HG02610 (cell line): Measurements from ENCODE around the gene CCM2.
"Not testable (repeated sequence)": the region's sequence is repeated elsewhere in the genome, so short reads cannot be mapped to it uniquely, and the experiment has no call there.

Experiments used
- ATAC-seq: cut with Tn5 transposase; IDR thresholded peaks from one replicate; pipeline ENCODE4 v1.9.1; 2021; ENCODE audit warnings: mild to moderate bottlenecking, moderate library complexity; ENCODE audit not compliant: unreplicated experiment

The CCM2 gene

DNA sequence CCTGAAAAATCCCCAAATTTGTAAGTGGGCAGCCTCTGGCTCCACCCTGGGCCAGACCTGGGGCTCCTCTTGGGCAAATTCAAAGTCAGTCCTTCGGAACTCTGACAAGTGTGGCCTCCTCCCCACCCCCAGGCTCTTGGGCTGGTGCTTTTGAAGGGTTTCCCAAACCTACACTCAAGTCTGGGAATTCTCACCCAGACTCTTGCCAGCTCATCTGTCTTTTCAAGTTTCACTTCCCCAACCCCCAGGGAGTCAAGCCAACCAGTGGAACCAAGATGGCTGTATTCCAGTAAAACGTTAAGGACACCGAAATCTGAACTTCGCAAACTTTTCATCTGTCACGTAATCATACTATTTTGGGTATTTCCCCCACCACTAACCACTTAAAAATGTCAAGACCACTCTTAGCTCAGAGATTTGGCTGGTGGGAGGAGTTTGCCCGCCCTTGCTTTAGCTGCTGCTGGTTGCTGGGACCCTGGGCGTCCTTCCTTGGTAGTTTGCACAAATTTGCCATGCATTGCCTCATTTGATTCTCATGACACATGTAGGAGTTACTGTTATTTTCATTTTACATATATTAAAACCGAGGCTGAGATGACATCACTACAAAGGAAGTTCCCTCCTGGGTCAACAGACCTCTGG, 19.5 kb upstream of the CCM2 start:
- peak; percentile 55 for ATAC-seq

DNA sequence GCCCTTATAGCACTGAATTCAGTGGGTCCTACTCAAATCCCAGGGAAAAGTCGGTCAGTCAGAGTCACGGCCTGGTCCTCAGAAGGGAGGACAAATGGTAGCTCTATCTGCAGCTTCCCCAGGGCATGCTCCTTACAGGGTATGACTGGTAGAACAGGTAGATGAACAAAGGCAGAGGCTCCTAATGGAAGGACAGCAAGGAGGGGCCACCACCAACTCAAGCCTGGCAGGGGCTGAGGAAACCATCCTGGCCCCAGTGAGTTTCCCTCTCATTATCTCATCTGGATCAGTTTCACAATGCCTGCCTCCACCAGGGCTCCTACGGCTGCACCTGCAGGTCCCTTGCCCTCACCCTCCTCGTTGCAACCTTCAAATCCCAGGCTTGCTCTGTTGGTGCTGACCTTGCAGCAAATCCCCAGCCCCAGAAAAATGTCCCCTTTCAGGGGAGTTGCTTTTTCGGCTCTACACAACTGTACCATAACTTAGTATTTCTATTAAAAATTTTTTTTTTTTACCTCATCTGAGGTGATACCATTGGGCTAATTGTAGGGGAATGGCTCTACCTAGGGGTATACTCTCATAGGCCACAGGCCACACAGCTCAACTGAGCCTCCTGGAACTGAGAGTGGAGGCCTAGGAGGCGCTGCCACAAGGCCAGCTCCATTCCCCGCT, 18.8 kb upstream of the CCM2 start:
- ATAC-seq = no peak

DNA sequence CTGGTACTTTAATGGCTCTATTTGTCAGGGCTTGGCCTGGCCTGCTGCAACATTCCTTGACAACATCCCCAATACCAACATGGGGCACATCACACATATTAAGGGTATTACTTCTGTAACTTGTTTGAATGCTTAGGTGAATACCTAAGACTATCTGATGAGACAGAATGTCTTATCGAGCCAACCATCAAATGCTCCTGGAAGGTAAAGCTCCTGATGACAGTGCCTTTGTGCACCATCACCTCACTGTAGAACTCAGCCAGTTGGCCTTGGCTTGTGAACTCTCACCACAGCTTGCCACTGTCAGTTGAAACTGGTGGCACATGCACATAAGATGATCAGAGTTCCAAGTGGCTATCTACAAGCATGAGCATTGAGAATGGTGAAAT, 17.5 kb upstream of the CCM2 start:
- ATAC-seq = no peak

DNA sequence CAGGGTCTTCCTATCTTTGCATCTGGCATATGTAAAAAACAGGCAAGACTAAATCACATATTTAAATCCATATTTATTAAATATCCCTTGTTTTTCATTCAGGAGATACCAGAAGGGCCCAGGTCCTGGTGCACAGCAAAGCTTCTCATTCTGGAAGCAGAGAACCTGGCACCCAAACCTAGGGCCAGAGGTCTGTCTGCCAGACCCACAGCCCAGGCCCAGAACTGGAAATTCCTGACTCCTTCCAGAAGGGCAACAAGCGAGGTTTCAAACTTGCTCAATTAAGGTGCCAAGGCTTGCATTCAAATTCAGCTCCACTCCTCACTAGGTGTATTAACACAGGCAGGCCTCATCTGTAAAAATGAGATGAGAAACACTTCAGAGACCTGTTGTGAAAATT, 17.0 kb upstream of the CCM2 start:
- ATAC-seq = no peak

DNA sequence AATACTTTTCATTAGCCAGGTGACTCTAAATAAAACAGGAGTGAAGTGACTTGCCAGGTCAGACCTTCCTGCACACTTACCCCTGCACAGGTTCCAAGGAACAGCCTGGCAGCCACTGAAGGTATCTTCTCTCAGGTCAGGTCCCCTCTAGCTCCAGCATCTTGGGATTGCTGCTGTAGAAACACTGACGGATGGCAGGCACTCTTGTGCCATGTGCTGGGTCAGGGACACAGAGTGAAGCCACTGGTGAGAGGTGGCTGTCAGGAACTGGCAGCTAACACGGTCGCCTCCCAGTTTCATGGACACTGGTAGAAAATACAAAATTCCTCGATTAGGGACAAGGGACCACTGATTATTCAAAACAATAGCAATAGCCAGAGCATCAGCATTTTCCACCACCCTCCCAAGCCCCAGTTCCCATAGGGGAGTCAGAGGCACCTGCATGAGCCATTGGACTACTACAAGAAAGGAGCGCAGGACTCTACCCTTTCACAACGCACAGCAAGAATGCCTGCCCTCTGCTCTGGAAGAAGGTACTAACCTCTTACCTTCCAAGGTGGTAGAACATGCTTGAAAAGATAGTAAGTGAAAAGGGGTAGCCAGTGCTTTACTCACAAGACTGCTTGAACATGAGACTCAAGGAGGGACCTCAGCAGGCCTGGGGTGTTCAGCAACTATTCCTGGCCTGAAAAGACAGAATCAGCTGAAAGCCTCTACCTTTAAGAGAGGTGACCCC, 16.1 kb upstream of the CCM2 start:
- no peak for ATAC-seq

DNA sequence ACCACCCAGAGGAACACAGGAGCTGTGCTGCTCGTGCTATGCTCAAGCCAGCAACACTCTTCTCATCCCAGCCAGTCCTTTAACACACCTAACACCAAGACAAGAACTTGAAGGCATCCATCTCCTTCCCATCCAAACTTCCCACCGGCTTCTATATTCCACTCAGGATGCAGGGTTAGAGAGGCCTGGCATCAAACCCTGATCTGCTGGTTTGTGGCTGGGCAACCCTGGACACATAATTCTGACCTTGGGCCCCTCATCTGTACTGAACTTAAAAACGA, 15.6 kb upstream of the CCM2 start:
- no peak for ATAC-seq

DNA sequence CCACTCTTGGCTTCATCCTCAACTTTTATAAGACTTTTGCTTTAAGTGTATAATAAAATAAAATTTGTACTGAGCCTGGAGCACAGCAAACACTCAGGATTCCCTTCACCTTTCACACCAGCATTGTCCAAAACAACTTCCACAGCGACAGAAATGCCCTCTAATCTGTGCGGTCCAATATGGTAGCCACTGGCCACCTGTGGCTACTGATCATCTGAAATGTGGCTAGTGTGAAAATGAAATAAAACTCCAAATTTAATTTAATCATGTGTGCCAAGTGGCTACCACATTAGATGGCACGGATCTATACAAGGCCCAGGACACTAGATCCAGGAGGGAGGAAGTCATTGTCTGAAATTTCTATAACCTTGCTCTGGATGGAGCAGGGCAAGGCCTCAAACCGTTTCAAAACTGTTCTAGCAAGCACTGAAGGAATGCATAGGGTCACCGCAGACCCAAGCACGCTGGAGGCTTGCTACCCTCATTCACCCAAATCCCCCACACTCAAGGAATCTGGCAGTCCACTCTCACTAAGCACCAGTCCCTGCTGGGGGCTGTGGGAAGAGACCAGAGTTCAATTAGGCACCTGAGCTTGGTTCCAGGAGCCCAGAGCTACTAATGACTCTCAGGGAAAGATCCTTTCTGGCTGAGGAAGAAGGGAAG, 14.8 kb upstream of the CCM2 start:
- no peak for ATAC-seq

DNA sequence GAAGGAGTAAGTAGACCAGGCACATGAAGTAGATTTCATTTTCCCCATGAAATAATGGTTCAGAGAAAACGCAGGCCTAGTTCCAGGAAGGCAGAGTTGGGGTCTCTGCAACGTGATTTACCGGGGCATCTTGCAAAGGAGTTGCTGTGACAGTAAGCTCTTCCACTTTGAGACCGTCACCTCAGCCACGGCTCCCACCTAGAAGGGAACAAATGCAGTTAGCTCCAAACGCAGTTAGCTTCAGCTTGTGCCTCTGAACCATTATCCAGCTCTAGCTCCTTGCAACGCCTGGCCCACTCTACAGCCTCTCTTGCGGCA, 14.1 kb upstream of the CCM2 start:
- ATAC-seq = no peak

DNA sequence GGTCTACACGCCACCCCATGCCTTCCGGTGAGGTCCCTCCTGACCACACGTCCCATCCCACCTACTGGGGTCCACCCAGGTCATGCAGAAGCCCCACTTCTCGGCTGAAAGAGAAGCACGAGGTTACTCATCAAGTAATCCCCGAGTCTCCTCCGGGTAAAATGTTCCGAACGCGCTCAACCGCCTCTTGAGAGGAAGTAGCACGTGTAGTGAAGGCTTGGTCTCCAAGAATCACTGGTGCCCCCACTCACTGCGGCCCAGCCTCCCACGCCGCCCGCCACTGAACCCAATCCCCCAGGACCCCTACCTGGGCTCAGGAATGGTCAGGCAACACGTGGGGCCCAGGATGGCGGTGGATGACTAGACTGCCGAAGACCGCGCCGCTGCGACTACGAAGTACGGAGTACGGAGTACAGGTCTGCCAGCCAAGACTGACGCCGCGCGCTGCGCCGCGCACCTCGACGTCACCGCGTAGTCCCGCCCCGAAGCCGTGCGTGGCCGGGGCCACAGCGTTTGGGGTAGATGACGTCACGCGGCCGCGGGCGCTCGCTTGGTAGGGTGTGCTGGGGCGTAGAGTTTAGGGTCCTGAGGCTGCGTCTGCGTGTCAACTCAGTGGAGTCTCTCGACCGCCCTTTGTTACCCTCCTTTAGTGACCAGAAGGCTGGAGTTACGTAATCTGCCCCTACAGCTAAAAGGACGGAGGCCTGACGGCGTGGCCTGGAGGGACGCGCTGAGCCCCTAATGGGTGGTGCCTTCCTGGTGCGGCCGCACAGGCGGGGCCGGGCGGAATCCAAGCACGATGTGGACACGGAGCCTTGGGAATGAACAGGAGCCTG, 13.6 kb upstream of the CCM2 start:
- peak; percentile 95 for ATAC-seq

DNA sequence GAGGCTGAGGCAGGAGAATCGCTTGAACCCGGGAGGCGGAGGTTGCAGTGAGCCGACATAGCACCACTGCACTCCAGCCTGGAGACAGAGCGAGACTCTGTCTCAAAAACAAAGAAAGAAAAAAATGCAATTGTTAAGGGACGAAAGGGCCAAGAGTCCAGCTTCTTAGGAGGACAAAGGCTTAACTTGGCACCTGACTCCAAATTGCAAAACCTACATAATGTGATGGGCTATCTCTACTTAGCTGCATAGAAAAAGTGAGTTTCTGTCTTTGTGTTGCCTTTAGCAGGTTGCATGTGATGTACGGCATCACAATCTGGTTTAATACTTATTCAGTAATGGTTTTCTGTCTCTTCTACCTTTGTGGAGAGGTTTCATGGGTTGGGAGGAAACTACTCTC, 12.5 kb upstream of the CCM2 start:
- no peak for ATAC-seq

DNA sequence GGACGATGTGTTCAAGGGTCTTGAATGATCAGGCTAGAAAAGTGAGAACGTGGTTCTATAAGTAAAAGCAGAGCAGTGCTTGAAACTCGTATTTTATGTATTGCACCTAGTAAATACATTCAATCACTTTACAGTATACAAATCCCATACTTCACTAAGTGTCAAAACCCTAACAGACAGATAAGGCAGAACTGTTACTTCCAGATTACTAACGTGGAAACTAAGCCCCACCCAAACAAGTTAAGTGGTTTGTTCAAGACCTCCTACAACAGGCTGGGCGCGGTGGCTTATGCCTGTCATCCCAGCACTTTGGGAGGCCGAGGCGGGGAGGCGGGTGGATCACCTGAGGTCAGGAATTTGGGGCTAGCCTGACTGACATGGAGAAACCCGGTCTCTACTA, 12.0 kb upstream of the CCM2 start:
- ATAC-seq = no peak

DNA sequence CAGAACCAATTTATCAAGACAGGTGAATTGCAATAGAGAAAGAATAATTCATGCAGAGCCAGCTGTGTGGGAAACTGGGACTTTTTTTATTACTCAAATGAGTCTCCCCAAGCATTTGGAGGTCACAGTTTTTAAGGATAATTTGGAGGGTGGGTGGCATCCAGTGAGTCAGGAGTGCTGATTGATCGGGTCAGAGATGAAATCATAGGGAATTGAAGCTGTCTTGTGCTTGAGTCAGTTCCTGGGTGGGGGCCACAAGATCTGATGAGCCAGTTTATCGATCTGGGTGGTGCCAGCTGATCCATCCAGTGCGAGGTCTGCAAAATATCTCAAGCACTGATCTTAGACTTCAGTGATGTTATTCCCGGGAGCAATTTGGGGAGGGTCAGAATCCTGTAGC, 11.3 kb upstream of the CCM2 start:
- no peak for ATAC-seq

DNA sequence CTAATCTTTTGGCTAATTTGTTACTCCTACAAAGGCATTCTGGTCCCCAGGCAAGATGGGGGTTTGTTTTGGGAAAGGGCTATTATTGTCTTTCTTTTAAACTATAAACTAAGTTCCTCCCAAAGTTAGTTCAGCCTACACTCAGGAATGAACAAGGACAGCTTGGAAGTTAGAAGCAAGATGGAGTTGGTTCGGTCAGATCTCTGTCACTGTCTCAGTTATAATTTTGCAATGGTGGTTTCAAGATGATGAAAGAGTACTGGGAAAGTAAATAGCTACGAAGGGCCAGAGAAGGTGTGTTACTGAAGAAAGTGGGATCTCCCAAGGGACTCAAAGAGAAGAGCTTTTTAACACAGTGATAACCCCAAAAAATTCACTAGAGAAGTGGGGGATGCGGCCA, 10.9 kb upstream of the CCM2 start:
- ATAC-seq = no peak

DNA sequence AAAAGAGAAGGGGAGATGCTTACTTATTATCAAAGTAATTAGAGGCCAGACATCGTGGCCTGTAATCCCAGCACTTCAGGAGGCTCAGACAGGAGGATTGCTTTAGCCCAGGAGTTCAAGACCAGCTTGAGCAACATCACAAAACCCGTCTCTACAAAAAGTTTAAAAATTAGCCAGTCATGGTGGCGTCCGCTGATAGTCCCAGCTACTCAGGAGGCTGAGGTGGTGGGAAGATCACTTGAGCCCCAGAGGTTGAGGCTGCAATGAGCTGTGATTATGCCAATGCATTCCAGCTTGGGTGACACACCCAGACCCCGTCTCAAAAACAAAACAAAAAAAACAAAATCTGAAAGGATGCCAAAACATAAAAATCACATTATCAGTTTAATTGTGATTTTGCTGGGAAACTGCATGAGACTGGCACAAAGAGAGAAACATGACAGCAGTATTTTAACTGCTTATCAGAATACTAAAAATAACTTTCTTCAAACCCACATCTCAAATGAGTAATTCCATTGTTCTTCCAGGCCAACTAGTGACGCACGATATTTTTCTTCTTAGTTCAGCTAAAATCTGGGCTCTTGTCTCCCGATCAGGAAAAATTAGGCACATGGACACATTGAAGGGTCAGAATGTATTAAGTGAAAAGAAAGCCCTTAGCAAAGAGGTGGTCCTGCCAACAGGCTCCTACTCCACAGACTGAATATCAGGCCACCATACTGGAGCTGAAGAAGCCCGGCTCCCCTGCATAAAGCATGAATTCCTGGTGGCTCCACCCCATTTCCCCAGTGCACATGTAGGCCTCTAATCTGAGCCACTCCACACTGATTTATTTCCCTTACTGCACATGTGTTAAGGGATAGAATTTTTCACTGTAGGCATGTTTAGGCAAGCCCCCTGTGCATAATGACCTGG, 9.6 kb upstream of the CCM2 start:
- ATAC-seq = no peak

DNA sequence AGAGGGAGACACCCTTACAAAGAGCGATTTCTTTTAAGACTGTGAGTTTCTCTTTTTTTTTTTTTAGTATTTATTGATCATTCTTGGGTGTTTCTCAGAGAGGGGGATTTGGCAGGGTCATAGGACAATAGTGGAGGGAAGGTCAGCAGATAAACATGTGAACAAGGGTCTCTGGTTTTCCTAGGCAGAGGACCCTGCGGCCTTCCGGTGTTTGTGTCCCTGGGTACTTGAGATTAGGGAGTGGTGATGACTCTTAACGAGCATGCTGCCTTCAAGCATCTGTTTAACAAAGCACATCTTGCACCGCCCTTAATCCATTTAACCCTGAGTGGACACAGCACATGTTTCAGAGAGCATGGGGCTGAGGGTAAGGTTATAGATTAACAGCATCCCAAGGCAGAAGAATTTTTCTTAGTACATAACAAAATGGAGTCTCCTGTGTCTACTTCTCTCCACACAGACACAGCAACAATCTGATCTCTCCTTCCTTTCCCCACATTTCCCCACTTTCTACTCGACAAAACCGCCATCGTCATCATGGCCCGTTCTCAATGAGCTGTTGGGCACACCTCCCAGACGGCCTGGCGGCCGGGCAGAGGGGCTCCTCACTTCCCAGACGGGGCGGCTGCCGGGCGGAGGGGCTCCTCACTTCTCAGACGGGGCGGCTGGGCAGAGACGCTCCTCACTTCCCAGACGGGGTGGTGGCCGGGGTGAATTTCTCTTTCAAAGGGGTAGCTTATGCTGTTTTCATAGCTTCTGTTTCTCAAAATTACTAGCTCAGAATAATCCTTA, 7.8 kb upstream of the CCM2 start:
- not testable (repeated sequence) for ATAC-seq

DNA sequence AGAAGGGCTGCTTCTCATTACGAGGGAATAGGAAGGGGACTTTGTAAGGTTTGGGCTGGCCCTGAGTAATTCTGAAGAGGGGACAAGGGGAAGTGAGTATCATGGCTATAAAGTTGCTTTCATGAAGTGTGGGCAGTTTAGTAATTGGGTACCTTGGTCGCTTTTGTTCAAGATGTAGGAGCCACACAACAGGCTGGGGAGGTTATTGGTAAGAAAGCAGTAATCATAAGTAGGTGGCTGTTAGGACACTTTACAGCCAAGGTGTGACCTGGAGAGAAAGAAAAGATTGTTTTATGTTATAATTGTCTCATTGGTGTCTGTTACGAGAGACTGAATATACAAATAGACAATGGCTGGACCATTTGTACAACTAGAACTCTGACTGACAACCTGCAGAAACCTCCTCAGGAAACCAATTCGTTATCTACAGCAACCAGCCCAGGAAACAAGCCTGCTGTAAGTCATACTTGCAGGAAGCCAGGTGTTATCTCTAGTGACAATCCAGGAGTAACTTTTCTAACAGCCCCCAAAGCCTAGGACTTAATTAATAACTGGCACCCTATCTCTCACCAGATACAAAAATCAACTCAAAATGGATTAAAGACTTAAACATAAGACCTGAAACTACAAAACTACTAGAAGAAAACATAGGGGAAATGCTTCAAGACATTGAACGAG, 5.0 kb upstream of the CCM2 start:
- ATAC-seq = no peak

DNA sequence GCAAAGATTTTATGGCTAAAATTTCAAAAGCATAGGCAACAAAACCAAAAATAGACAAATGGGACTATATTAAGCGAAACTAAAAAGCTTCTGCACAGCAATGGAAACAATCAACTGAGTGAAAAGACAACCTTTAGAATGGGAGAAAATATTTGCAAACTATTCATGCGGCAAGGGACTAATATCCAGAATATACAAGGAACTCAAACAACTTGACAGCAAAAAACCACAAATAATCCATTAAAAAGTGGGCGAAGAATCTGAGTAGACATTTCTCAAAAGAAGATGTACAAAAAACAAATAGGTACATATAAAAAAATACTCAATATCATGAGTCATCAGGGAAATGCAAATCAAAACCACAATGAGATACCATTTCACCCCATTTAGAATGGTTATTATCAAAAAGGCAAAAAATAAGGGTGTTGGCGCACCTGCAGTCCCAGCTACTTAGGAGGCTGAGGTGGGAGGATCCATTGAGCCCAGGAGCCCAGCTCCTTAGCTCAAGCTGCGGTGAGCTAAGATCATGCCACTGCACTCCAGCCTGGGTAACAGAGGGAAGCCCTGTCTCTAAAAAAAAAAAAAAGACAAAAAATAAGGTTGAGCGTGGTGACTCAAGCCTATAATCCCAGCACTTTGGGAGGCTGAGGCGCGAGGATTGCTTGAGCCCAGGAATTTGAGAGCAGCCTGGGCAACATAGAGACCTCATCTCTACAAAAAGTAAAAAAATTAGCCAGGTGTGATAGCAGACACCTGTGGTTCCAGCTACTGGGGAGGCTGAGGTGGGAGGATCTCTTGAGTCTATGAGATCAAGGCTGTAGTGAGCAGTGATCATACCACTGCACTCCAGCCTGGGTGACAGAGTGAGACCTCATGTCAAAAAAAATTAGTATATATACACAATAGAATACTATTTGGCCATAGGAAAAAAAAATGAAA, 4.2 kb upstream of the CCM2 start:
- no peak for ATAC-seq
